ENCODE results near the gene STAP1.

The STAP1 gene

DNA sequence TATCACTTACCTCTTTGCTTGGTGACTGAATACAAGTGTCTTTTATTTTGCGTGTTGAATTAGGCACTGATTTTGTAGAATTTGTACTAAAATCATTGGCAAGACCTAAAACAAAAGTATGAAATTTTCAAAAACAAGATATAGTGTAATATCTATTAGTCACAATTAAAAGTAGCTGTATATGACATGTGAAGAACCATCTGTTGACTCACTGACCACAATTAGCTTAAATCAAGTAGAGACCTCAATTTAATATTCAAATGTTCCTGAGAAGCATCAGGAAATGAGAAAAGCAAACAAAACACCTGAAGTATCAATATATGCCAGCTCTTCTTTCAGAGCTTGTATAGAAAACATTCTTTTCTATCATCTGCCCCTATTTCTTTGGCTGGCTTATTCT lies 18.7 kb upstream of the STAP1 start:
- no peak overlapping the region for H3K4me3 ChIP-seq (ENCODE audit: low read length)
- no peaks in the 10 kb centered on the region for H3F3A ChIP-seq (ENCODE audit: control insufficient read depth, insufficient read depth)
- TF ChIP-seq, protein P1, sequence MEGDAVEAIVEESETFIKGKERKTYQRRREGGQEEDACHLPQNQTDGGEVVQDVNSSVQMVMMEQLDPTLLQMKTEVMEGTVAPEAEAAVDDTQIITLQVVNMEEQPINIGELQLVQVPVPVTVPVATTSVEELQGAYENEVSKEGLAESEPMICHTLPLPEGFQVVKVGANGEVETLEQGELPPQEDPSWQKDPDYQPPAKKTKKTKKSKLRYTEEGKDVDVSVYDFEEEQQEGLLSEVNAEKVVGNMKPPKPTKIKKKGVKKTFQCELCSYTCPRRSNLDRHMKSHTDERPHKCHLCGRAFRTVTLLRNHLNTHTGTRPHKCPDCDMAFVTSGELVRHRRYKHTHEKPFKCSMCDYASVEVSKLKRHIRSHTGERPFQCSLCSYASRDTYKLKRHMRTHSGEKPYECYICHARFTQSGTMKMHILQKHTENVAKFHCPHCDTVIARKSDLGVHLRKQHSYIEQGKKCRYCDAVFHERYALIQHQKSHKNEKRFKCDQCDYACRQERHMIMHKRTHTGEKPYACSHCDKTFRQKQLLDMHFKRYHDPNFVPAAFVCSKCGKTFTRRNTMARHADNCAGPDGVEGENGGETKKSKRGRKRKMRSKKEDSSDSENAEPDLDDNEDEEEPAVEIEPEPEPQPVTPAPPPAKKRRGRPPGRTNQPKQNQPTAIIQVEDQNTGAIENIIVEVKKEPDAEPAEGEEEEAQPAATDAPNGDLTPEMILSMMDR (IDR thresholded peaks at IDR 0.05; ENCODE audit: low read depth, low read length, poor library complexity, severe bottlenecking): no peak
- TF ChIP-seq EZH2phosphoT487 (IDR thresholded peaks at IDR 0.05; ENCODE audit: borderline replicate concordance, low read length): no peak
- no peaks in the 10 kb centered on the region for H3K9me3 ChIP-seq (ENCODE audit: control insufficient read depth, insufficient read depth, low read length)
- no peak overlapping the region for H3K4me2 ChIP-seq (ENCODE audit: low read length)
- 0 out of 2 replicates have a peak, but pooled peaks cover 5% of the 10 kb centered on the region for H4K20me1 ChIP-seq (ENCODE audit: control insufficient read depth, insufficient read depth, low read depth, low read length)
- H3K9me2 ChIP-seq (replicated peaks; ENCODE audit: control insufficient read depth, low read length): no peaks in the 10 kb centered on the region
- peaks cover 73% of the 10 kb centered on the region for H3K79me2 ChIP-seq (ENCODE audit: control insufficient read depth, low read length)
- no peak overlapping the region for H3K27ac ChIP-seq (ENCODE audit: low read depth, low read length)
- H3K4me1 ChIP-seq (ENCODE audit: control insufficient read depth, low read length): peaks cover 25% of the 10 kb centered on the region
- peaks cover 95% of the 10 kb centered on the region for H3K36me3 ChIP-seq (ENCODE audit: control insufficient read depth, low read length)
- no peaks in the 10 kb centered on the region for H3K27me3 ChIP-seq (ENCODE audit: control insufficient read depth, low read length)

DNA sequence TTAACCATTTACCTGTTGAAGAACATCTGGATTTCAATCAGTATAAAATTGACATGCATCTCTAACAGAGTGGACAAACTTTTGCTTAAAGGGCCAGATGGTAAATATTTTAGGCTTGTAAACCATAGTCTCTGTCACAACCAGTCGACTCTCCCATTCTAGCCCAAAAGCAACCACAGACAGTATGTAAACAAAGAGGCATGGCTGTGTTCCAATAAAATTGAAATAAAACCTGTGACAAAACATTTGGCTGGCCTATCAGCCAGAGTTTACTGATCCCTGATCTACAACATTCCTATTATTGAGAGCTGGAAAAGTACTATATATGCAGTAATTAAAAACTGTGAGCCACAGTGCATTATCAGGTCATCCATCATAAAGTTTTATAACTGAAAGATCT lies 16.5 kb upstream of the STAP1 start:
- Histone ChIP-seq H3K27ac (ENCODE audit: low read depth, low read length) (no peak overlapping the region), H3K4me1 (ENCODE audit: control insufficient read depth, low read length) (peaks cover 36% of the 10 kb centered on the region), H3K27me3 (ENCODE audit: control insufficient read depth, low read length) (no peaks in the 10 kb centered on the region), H4K20me1 (ENCODE audit: control insufficient read depth, insufficient read depth, low read depth, low read length) (0 out of 2 replicates have a peak, but pooled peaks cover 5% of the 10 kb centered on the region), H3K9me3 (ENCODE audit: control insufficient read depth, insufficient read depth, low read length) (no peaks in the 10 kb centered on the region), H3K36me3 (ENCODE audit: control insufficient read depth, low read length) (peaks cover 78% of the 10 kb centered on the region), H3K79me2 (ENCODE audit: control insufficient read depth, low read length) (peaks cover 73% of the 10 kb centered on the region), H3K4me3 (ENCODE audit: low read length) (no peak overlapping the region), H3K9me2 (replicated peaks; ENCODE audit: control insufficient read depth, low read length) (no peaks in the 10 kb centered on the region), H3K4me2 (ENCODE audit: low read length) (peak overlapping the region; percentile 85; the same call in 1 of the 2 replicates), H3F3A (ENCODE audit: control insufficient read depth, insufficient read depth) (peaks cover 10% of the 10 kb centered on the region)
- no peak for TF ChIP-seq EZH2phosphoT487 (IDR thresholded peaks at IDR 0.05; ENCODE audit: borderline replicate concordance, low read length)
- TF ChIP-seq, protein P1 (IDR thresholded peaks at IDR 0.05; ENCODE audit: low read depth, low read length, poor library complexity, severe bottlenecking): no peak

DNA sequence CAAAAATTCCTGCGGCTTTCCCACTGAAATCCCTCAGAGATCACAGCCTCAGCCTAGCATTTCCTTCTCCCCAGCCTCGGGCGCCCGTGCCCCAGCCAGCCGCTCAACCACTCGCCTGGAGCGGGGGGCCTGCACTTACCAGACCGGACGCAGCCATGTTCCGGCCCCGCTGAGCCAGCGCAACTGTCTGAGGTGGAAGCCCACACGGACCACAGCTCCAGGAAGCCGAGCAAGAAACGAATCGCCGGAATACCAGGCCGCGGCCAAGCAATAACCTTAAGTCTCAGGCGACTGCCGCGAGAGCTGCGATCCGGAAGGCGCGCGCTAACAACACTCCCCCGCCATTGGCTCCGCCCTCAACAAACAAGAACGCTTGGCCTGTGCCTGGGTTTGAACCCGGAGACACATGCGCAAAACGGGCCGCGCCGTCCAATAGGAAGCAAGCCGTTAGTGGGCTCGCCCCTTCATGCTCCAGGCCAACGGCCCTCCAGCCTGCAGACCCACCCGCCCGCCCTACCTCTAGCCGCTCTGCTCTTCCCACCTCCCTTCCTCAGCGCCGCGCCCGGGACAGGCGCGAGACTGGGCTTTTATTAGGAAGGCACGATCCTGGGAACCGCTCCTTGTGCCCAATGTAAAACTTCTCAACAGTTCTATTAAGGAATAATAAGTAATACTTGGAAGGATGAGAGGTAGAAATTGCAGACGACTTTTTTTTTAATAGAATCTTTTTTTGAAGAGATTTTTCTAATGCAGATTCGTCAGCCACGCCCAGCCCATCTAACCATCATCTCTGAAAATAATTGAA lies 13.1 kb upstream of the STAP1 start, which contains the start of gene CENPC:
TSS of gene CENPC (minus strand) at position 305 of the 805 bp plus-strand sequence. CDS start at position 157, 148 bp downstream.
- no peaks in the 10 kb centered on the region for H3K27me3 ChIP-seq (ENCODE audit: control insufficient read depth, low read length)
- H3K4me1 ChIP-seq (ENCODE audit: control insufficient read depth, low read length): peaks cover 63% of the 10 kb centered on the region
- peak within 1 kb of the TSS; percentile 90 for H3K4me3 ChIP-seq (ENCODE audit: low read length)
- H4K20me1 ChIP-seq (ENCODE audit: control insufficient read depth, insufficient read depth, low read depth, low read length): 0 out of 2 replicates have a peak, but pooled peaks cover 5% of the 10 kb centered on the region
- no peaks in the 10 kb centered on the region for H3K9me3 ChIP-seq (ENCODE audit: control insufficient read depth, insufficient read depth, low read length)
- no peaks in the 10 kb centered on the region for H3K9me2 ChIP-seq (replicated peaks; ENCODE audit: control insufficient read depth, low read length)
- H3K79me2 ChIP-seq (ENCODE audit: control insufficient read depth, low read length): peaks cover 51% of the 10 kb centered on the region
- H3K4me2 ChIP-seq (ENCODE audit: low read length): peak within 1 kb of the TSS; percentile 85
- peak within 1 kb of the TSS; percentile 85 for H3K27ac ChIP-seq (ENCODE audit: low read depth, low read length)
- H3K36me3 ChIP-seq (ENCODE audit: control insufficient read depth, low read length): peaks cover 47% of the 10 kb centered on the region
- peaks cover 22% of the 10 kb centered on the region for H3F3A ChIP-seq (ENCODE audit: control insufficient read depth, insufficient read depth)
- TF ChIP-seq, protein P1 (IDR thresholded peaks at IDR 0.05; ENCODE audit: low read depth, low read length, poor library complexity, severe bottlenecking): no peak
- TF ChIP-seq EZH2phosphoT487 (IDR thresholded peaks at IDR 0.05; ENCODE audit: borderline replicate concordance, low read length): no peak

Measured in DOHH2 (cell line).